GM12864 (cell line): ENCODE data around the gene ARHGEF7.
"Not testable (repeated sequence)": the region's sequence is repeated elsewhere in the genome, so short reads cannot be mapped to it uniquely, and the experiment has no call there.

Experiments used
- DNase-seq: peaks from one replicate; pipeline ENCODE4 v3.0.0-alpha.2; 2011; ENCODE audit warnings: low read depth
- H3K4me3 ChIP-seq: 2 replicates; pipeline ENCODE4 v1.5.1; 2011; ENCODE audit warnings: mild to moderate bottlenecking, low read depth, low read length, control low read depth
- CTCF ChIP-seq: IDR thresholded peaks from 2 replicates; pipeline ENCODE4 v1.5.1; 2011; ENCODE audit warnings: low read depth, mild to moderate bottlenecking, moderate library complexity, low read length, control low read depth, inconsistent platforms; ENCODE audit errors: missing control alignments

The ARHGEF7 gene

GRCh38 chr13:111184458-111185401 lies 69.6 kb downstream of the ARHGEF7 start:
- peak overlapping the region; percentile 41 for H3K4me3 ChIP-seq
- TF ChIP-seq CTCF, result no peak
- peak; percentile 90 for DNase-seq

GRCh38 chr13:111186305-111186935 lies 71.3 kb downstream of the ARHGEF7 start:
- peak overlapping the region; percentile 41 for H3K4me3 ChIP-seq
- no peak for TF ChIP-seq CTCF
- DNase-seq, result no peak

- DNase-seq, result no peak
- TF ChIP-seq CTCF, result no peak
- H3K4me3 ChIP-seq, result peak overlapping the region; percentile 41
These were observed 72.9 kb downstream of the ARHGEF7 start for GRCh38 chr13:111187960-111188541.

GRCh38 chr13:111189064-111189505 lies 74.0 kb downstream of the ARHGEF7 start:
- H3K4me3 ChIP-seq, DNase-seq: not testable (repeated sequence)

GRCh38 chr13:111189516-111189915 lies 74.4 kb downstream of the ARHGEF7 start:
- not testable (repeated sequence) for H3K4me3 ChIP-seq

GRCh38 chr13:111193223-111193622 lies 78.1 kb downstream of the ARHGEF7 start:
- DNase-seq, result not testable (repeated sequence)

More at GRCh38 chr13:111189516-111189915, 74.4 kb downstream of the ARHGEF7 start:
- not testable (repeated sequence) for DNase-seq

GRCh38 chr13:111194651-111195050 lies 79.5 kb downstream of the ARHGEF7 start:
- not testable (repeated sequence) for H3K4me3 ChIP-seq, DNase-seq

More at GRCh38 chr13:111193223-111193622, 78.1 kb downstream of the ARHGEF7 start:
- H3K4me3 ChIP-seq, result not testable (repeated sequence)

GRCh38 chr13:111198732-111199378 lies 83.7 kb downstream of the ARHGEF7 start:
- not testable (repeated sequence) for H3K4me3 ChIP-seq, DNase-seq

GRCh38 chr13:111201304-111201940 lies 86.3 kb downstream of the ARHGEF7 start:
- no peak for DNase-seq
- TF ChIP-seq CTCF, result no peak
- H3K4me3 ChIP-seq, result peak overlapping the region; percentile 12; the same call in 1 of the 2 replicates
